PFSK-1 (cell line): Measurements from ENCODE around the gene RNF26.

ENCODE experiments used
- FOXP2 ChIP-seq: optimal IDR thresholded peaks from 2 replicates; pipeline ENCODE3; 2011; ENCODE audit warnings: borderline replicate concordance, control low read depth, inconsistent platforms; ENCODE audit not compliant: insufficient read depth; ENCODE audit errors: extremely low read length, extremely low read depth
- POLR2AphosphoS5 ChIP-seq: IDR thresholded peaks from 2 replicates; pipeline ENCODE4 v1.6.1; 2012; ENCODE audit warnings: low read depth, mild to moderate bottlenecking, control low read depth, low read length, moderate library complexity
- SIN3A ChIP-seq: IDR thresholded peaks from 2 replicates; pipeline ENCODE4 v1.6.1; 2012; ENCODE audit warnings: mild to moderate bottlenecking, low read length, moderate library complexity, borderline replicate concordance; ENCODE audit not compliant: insufficient read depth
- TAF1 ChIP-seq: IDR thresholded peaks from 2 replicates; pipeline ENCODE4 v1.6.1; 2012; ENCODE audit warnings: low read length, control low read depth, borderline replicate concordance; ENCODE audit not compliant: insufficient read depth
- TF ChIP-seq, protein P1 (sequence below), 2 experiments: IDR thresholded peaks; 2 replicates each; pipeline versions ENCODE4 v1.6.1 to v1.8.0; 2011 to 2012; ENCODE audit warnings: low read depth in 2 of 2, low read length in 2 of 2, control low read depth in 1 of 2, inconsistent platforms in 1 of 2, mild to moderate bottlenecking in 1 of 2, moderate library complexity in 1 of 2; ENCODE audit not compliant: insufficient read depth in 1 of 2

Gene RNF26

DNA sequence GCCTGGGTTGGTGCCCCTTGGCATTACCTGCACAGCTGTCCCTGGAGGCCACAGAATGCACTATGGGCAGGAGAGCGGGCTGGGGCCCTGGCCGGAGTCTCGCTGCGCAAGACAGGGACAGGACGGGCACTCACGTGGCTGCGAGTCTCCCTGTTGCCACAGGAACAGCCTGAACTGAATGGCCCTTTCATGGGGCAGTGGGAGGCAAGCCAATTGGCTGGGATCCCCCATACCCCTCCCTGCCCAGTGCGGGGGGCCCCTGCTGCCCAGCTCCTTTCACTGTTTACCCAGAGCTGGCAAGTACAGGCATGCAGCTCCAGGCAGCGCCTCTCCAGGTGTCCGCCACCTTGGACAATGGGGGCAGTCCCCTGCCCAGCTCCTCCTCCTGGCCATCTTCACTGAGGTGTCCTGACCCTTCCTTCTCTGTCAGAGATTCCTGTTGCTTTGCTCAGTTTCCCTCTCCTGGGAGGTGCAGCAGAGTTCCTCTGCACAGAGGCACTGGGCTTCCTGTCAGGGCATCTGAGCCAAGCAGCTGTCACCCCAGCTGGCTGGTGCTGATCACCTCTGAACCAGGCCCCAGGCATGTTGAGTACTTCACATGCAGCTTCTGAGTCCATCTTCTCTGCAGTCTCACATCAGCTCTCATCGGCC, 42.0 kb downstream of the RNF26 start:
- TF ChIP-seq TAF1 (no peak), FOXP2 (no peak), POLR2AphosphoS5 (no peak)
- TF ChIP-seq, protein P1, sequence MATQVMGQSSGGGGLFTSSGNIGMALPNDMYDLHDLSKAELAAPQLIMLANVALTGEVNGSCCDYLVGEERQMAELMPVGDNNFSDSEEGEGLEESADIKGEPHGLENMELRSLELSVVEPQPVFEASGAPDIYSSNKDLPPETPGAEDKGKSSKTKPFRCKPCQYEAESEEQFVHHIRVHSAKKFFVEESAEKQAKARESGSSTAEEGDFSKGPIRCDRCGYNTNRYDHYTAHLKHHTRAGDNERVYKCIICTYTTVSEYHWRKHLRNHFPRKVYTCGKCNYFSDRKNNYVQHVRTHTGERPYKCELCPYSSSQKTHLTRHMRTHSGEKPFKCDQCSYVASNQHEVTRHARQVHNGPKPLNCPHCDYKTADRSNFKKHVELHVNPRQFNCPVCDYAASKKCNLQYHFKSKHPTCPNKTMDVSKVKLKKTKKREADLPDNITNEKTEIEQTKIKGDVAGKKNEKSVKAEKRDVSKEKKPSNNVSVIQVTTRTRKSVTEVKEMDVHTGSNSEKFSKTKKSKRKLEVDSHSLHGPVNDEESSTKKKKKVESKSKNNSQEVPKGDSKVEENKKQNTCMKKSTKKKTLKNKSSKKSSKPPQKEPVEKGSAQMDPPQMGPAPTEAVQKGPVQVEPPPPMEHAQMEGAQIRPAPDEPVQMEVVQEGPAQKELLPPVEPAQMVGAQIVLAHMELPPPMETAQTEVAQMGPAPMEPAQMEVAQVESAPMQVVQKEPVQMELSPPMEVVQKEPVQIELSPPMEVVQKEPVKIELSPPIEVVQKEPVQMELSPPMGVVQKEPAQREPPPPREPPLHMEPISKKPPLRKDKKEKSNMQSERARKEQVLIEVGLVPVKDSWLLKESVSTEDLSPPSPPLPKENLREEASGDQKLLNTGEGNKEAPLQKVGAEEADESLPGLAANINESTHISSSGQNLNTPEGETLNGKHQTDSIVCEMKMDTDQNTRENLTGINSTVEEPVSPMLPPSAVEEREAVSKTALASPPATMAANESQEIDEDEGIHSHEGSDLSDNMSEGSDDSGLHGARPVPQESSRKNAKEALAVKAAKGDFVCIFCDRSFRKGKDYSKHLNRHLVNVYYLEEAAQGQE (IDR thresholded peaks at IDR 0.05; ENCODE audit: insufficient read depth in 1 of 2, low read depth in 2 of 2, low read length in 2 of 2) = no peak

- TF ChIP-seq SIN3A (no peak), POLR2AphosphoS5 (no peak), FOXP2 (no peak), TAF1 (no peak)
- TF ChIP-seq, protein P1 (IDR thresholded peaks at IDR 0.05; ENCODE audit: insufficient read depth in 1 of 2, low read depth in 2 of 2, low read length in 2 of 2) = no peak
Measured at GRCh38 chr11:119377112-119377901, 43.0 kb downstream of the RNF26 start.

DNA sequence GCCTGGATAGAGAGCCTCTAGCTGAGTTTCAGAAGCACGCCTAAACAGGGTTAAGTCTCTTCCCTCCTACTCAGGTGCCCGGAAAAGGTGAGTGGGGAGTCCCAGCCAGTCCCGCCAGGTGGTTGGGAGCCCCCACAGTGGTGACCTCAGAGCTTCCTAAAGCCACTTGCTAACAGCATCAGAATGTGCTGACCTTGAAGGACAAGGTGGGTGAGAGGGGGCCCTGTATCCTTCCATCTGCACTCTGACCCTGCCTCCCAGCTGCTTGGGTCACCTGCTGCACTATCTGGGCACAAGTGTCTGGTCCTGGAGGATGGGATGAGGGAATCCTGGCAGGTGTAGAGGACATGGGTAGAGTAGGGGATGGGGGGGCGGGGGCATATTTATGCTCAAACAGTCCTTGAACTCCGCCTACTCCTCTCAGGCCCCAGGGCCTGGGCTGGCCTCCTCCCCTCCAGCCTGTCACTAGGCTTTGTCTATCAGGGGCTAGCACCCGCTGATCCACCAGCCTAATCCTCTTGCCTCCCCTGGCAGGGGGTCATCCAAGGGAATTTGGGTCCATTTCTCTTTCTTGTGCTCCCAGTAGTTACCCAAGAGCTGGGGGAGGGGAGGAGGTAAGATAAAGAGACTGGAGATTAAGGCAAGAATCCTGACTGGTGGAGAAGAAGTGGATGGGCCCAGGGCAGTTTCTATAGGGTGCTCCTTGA, 43.8 kb downstream of the RNF26 start:
- TF ChIP-seq TAF1 = no peak
- TF ChIP-seq, protein P1 (IDR thresholded peaks at IDR 0.05; ENCODE audit: insufficient read depth in 1 of 2, low read depth in 2 of 2, low read length in 2 of 2) = no peak
- TF ChIP-seq POLR2AphosphoS5 = no peak
- TF ChIP-seq FOXP2 = no peak
- no peak for TF ChIP-seq SIN3A

DNA sequence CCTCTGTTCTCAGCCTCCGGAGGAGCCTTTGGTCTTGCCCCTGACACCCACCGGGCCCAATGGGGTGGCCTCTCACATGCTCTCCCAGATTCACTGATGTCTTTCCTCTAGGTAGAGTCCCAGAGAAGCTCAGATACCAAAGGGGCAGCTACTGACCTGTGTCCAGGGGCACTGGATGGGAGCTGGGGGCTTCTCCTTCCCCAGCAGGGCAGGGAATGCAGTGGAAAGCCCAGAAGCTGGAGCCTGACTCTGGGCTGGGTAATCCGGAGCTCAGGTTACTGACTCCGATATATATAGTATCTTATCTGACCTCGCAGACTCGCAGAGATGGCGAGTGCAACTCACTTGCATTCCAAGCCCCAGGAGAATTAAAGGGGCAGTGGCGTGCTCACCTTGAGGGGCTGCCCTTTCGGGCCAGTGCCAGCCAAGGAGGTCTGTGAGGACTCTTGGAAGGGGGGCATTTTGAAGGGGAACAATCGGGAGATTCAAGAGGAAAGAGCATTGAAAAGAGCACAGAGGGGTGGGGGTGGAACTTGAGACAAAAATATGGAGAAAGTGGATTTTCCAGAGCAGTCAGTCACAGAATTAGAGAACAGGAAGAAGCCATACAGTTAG, 44.6 kb downstream of the RNF26 start:
- no peak for TF ChIP-seq SIN3A
- TF ChIP-seq, protein P1 (IDR thresholded peaks at IDR 0.05; ENCODE audit: insufficient read depth in 1 of 2, low read depth in 2 of 2, low read length in 2 of 2) = no peak
- no peak for TF ChIP-seq FOXP2
- no peak for TF ChIP-seq TAF1
- TF ChIP-seq POLR2AphosphoS5 = no peak
